LNCAP (cell line): ENCODE measurements around the gene AREG.

Experiments
- CTCF ChIP-seq: fragments of 450-650 bp; IDR thresholded peaks from 2 replicates; pipeline ENCODE4 v1.5.1; 2017; ENCODE audit warnings: mild to moderate bottlenecking

AREG gene

GRCh38 chr4:74474345-74475090 lies 29.6 kb downstream of the AREG start:
- no peak for TF ChIP-seq CTCF

DNA sequence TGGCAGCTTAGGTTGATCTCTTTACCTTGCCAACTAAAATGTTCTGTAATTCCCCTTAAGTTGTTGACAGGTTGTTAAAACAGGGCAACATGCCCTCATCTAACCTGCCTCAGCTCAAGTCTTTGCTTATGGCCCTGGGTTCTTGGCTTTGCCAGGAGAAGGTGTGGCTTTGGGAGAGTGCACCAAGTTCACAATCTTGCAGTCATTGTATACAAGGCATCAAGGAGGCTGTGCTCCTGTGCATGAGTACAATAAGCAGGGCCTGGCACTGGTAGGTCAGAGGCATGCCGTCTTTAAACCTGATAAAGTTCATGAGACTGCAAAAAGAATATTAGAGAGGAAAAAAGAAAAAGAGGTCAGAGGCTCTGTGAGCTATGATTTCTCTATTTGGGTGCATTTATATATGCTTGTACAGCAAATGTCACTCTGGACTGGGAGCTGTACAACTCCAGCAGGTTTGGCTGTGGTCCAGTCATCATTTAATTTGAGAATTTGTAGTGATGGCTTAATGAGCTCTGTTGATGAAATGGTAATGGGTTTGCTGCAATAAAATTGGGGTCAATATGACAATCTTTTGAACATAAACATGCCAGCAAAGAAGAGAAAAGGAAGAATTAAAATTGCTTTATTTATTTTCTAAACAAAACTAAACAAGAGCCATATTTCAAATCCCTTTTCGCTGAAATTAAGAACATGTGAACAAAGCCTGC lies 30.3 kb downstream of the AREG start:
- TF ChIP-seq CTCF: no peak

DNA sequence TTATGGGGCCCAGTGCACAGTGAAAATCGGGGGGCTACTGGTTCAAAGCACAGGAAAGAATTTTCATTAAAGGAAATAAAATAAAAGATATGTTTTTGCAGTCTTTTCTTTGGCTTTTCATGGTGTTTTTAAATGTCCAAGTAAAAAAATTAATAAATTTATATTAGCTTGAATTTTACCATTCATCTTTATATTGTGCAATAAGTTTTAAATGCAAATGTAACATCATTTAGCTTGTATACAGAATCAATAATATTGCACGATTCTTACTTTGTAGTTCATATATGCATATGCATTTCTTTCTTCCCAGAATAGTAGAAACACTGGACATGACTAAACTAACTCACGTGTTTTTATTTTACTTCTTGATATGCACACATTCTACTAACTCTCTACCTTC lies 31.0 kb downstream of the AREG start:
- TF ChIP-seq CTCF: no peak

GRCh38 chr4:74479009-74479408 lies 34.1 kb downstream of the AREG start:
- TF ChIP-seq CTCF: no peak

GRCh38 chr4:74480267-74480666 lies 35.3 kb downstream of the AREG start:
- TF ChIP-seq CTCF: no peak

DNA sequence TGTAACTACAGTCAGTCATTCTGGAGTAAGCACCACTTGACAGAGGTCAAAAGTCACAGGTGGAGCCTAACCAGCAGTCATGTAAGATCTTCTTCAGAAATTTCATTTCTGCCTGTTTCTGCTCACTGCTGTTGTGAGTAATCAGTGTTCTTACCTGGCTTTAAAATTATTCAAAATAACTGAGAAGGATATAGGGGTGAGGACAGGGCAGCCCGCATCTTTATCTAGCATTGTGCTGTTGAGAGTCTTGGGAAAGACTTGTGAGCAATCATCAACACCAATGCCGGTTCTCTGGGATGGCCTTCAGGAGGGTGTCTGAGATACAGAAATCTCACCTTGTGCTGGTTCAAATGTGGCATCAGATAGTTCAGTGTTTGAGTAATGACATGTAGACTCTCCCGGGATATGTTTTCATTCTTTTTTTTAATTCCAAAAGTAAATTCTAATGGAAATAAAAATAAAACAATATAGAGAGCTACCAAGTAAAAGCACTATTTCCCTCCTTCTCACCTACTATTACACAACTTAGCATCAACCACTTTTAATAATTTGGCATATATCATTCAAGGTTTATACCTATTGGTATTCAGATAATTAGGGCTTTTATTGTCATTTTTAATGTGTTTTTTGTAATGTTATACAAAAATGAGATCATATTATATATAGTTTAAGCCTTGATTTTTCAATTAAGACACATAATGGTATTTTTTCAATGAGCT lies 37.1 kb downstream of the AREG start:
- TF ChIP-seq CTCF: no peak

DNA sequence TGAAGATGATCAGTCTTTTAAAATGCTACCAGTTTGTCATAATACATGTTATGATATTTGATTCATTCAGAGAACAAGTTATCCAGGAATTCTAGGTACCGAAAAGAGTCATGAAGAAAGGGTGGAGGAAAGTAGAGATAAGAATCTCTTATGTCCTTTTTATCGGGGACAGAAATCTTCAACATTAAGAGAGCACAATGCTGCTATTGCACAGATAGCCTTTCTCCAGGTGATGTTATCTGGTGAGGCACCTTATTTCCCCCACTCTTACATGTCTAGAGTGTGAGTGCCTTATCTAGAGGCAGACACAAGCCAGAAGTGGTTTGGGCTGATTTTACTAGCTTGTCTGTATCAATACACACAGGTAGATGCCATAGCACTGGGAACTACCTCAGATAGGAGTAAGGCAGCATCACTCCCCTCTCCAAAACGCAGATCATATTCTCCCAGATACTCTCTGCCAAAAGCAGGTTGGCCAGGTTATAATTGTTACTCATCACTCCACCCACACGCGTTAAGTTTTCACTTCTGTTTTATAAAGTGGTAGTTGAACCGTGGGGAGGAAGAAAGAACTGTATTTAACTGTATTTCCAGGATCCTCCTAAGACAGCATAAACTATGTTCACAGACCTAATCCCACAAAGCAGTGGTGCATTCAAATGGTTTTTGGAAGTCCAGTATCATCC lies 38.4 kb downstream of the AREG start:
- no peak for TF ChIP-seq CTCF
